GM12878 (cell line): ENCODE results near the gene EP400. TPM values are rescaled to one million over a fixed set of nuclear protein-coding genes. Genes with fewer than 3 reads are reported as not detected.

Experiments
- ATAC-seq: fragments of 200-7000 bp; cut with Tn5 transposase; 3 replicates; pipeline ENCODE4 v1.9.1; 2020; ENCODE audit warnings: mild to moderate bottlenecking, moderate library complexity
- BruUV-seq: library from RNA; stranded (reverse); fragments of 400-500 nt; replicated peaks from 2 replicates; lab custom pipeline; 2021; lab: Mats Ljungman, UMichigan
- CTCF ChIA-PET: fragments of 300-600 bp; sonication (Branson Sonifier 250); formaldehyde crosslinking; extraction: SDS; loops from one replicate; lab custom pipeline; 2021; ENCODE audit warnings: inconsistent platforms; lab: Yijun Ruan, JAX
- POLR2A ChIA-PET: fragments of 350-600 bp; formaldehyde crosslinking; extraction: SDS; loops from one replicate; lab custom pipeline; 2021; ENCODE audit warnings: inconsistent platforms; lab: Charles Lee
- RAD21 ChIA-PET: fragments of 300-600 bp; sonication (Branson Sonifier 250); formaldehyde crosslinking; loops from one replicate; lab custom pipeline; 2023; ENCODE audit warnings: antibody characterized with exemption; ENCODE audit not compliant: unreplicated experiment; lab: Charles Lee
- SMC1A ChIA-PET: fragments of 300-600 bp; sonication (Branson Sonifier 250); formaldehyde crosslinking; loops from one replicate; lab custom pipeline; 2023; ENCODE audit not compliant: unreplicated experiment, uncharacterized antibody; lab: Charles Lee
- DNase-seq: peaks from one replicate; pipeline ENCODE4 v3.0.0-alpha.2; 2011; ENCODE audit warnings: low read depth, low spot score
- FAIRE-seq: peaks from 3 replicates; lab custom pipeline; 2011; peaks lifted over from hg19 to GRCh38; lab: Jason Lieb, UNC
- H2AFZ ChIP-seq: 2 replicates; pipeline ENCODE4 v1.6.0; 2011; ENCODE audit warnings: low read depth, low read length, control low read depth; ENCODE audit not compliant: control insufficient read depth
- H3K27ac ChIP-seq: 2 replicates; pipeline ENCODE4 v1.5.1; 2011; ENCODE audit warnings: control low read depth; ENCODE audit not compliant: control insufficient read depth, insufficient read depth
- H3K27me3 ChIP-seq, 2 experiments: replicated peaks in 1 of 2; 2 replicates each; pipeline versions ENCODE4 v1.6.0 to v1.6.1; 2011; ENCODE audit warnings: low read length in 1 of 2; ENCODE audit not compliant: control insufficient read depth in 2 of 2, insufficient read depth in 2 of 2
- H3K36me3 ChIP-seq, 2 experiments: 2 replicates each; pipeline ENCODE4 v1.5.1; 2011; ENCODE audit warnings: low read length in 1 of 2; ENCODE audit not compliant: control insufficient read depth in 2 of 2, insufficient read depth in 2 of 2
- H3K4me1 ChIP-seq: 2 replicates; pipeline ENCODE4 v1.6.1; 2011; ENCODE audit warnings: mild to moderate bottlenecking, low read length, moderate library complexity, mixed read lengths; ENCODE audit not compliant: control insufficient read depth, insufficient read depth
- H3K4me2 ChIP-seq: 2 replicates; pipeline ENCODE4 v1.6.0; 2011; ENCODE audit warnings: control low read depth; ENCODE audit not compliant: control insufficient read depth, insufficient read depth
- H3K4me3 ChIP-seq: fragments of 200-600 bp; sonication (generic); 2 replicates; pipeline ENCODE4 v1.5.1; 2016
- H3K79me2 ChIP-seq: 2 replicates; pipeline ENCODE4 v1.6.0; 2011; ENCODE audit warnings: low read length; ENCODE audit not compliant: control insufficient read depth, insufficient read depth
- H3K9ac ChIP-seq: 2 replicates; pipeline ENCODE4 v1.8.0; 2011; ENCODE audit warnings: low read length, control low read depth, mixed read lengths; ENCODE audit not compliant: control insufficient read depth, insufficient read depth
- H3K9me3 ChIP-seq: replicated peaks from 3 replicates; pipeline ENCODE4 v1.5.1; 2011; ENCODE audit warnings: mild to moderate bottlenecking, low read length; ENCODE audit not compliant: control insufficient read depth, insufficient read depth
- H4K20me1 ChIP-seq: 2 replicates; pipeline ENCODE4 v1.6.0; 2011; ENCODE audit not compliant: control insufficient read depth, insufficient read depth
- BHLHE40 ChIP-seq, 2 experiments: fragments of 450-650 bp in 1 of 2; IDR thresholded peaks; 2 replicates each; pipeline ENCODE4 v1.6.1; 2011 to 2017; ENCODE audit warnings: low read depth in 2 of 2, borderline replicate concordance in 1 of 2, improper control_type of control experiment in 1 of 2, low read length in 1 of 2, mild to moderate bottlenecking in 1 of 2
- CBX5 ChIP-seq: sonication (generic); IDR thresholded peaks from 2 replicates; pipeline ENCODE4 v1.6.1; 2016; ENCODE audit warnings: low read depth, moderate library complexity, mild to moderate bottlenecking, inconsistent platforms
- CEBPZ ChIP-seq: fragments of 150-350 bp; IDR thresholded peaks from 2 replicates; pipeline ENCODE4 v1.6.1; 2016; ENCODE audit warnings: low read depth, low read length
- CHD4 ChIP-seq: fragments of 200-600 bp; sonication (generic); IDR thresholded peaks from 2 replicates; pipeline ENCODE4 v1.6.1; 2016; ENCODE audit warnings: mild to moderate bottlenecking
- EED ChIP-seq: sonication (generic); IDR thresholded peaks from 2 replicates; pipeline ENCODE4 v1.6.1; 2016; ENCODE audit warnings: antibody characterized with exemption, low read depth
- KDM1A ChIP-seq: fragments of 200-600 bp; sonication (generic); IDR thresholded peaks from 2 replicates; pipeline ENCODE4 v1.6.1; 2016; ENCODE audit warnings: borderline replicate concordance
- NFXL1 ChIP-seq: fragments of 450-650 bp; IDR thresholded peaks from 2 replicates; pipeline ENCODE4 v1.6.1; 2017; ENCODE audit warnings: antibody characterized with exemption, mild to moderate bottlenecking, borderline replicate concordance
- RAD21 ChIP-seq: IDR thresholded peaks from 2 replicates; pipeline ENCODE4 v1.6.1; 2011; ENCODE audit warnings: mild to moderate bottlenecking, low read depth, low read length, moderate library complexity; ENCODE audit not compliant: insufficient read depth
- SKIL ChIP-seq: fragments of 450-650 bp; IDR thresholded peaks from 2 replicates; pipeline ENCODE4 v1.6.1; 2017; ENCODE audit warnings: mild to moderate bottlenecking, low read depth, inconsistent platforms; ENCODE audit not compliant: poor library complexity, severe bottlenecking
- SP1 ChIP-seq: IDR thresholded peaks from one replicate; pipeline ENCODE4 v1.6.1; 2011; ENCODE audit warnings: low read depth, low read length
- TCF12 ChIP-seq: IDR thresholded peaks from 2 replicates; pipeline ENCODE4 v1.6.1; 2011; ENCODE audit warnings: low read depth, mild to moderate bottlenecking, low read length
- YBX1 ChIP-seq: fragments of 450-650 bp; IDR thresholded peaks from 2 replicates; pipeline ENCODE4 v1.6.1; 2016; ENCODE audit warnings: antibody characterized with exemption
- WGBS: methylation state at CpG from one replicate; pipeline ENCODE4 v1.1.6; 2016; ENCODE audit warnings: low lambda C conversion rate; ENCODE audit not compliant: insufficient replicate concordance, insufficient coverage; ENCODE audit errors: missing lambda C conversion rate; 5-methylcytosine and 5-hydroxymethylcytosine counted together
- in situ Hi-C: fragments of 300-500 bp; cut with MboI; formaldehyde crosslinking; loops from 9 replicates; pipeline ENCODE4 v1.14.3; 2018; ENCODE audit warnings: mixed read lengths
- intact Hi-C: fragments of 100-400 bp; cut with micrococcal nuclease; formaldehyde crosslinking; loops from one replicate; pipeline ENCODE4 v1.14.2; 2022; ENCODE audit not compliant: unreplicated experiment
- polyA plus RNA-seq, 11 experiments: library from polyadenylated mRNA; depleted of rRNA in 4 of 11; unstranded in 6 of 11; stranded (reverse) in 5 of 11; fragments of >200 nt; fragmentation: Nextera tagmentation in 4 of 11; fragmentation: Illumina TruSeq in 1 of 11; extraction: Ambion mirVana in 4 of 11; extraction: Trizol in 1 of 11; gene quantifications; 1 replicate in 1 of 11; 2 replicates in 10 of 11; pipeline versions ENCODE4 v1.2.1 to v1.2.3, GENCODE V29; 2011 to 2016; ENCODE audit warnings: inconsistent platforms in 2 of 11, missing spikeins in 2 of 11, low read depth in 1 of 11
- total RNA-seq, 4 experiments: library from RNA; depleted of rRNA in 3 of 4; stranded (reverse); fragments of >200 nt in 3 of 4; fragmentation: Illumina TruSeq in 1 of 4; extraction: Trizol in 1 of 4; gene quantifications; 2 replicates each; pipeline versions ENCODE4 v1.2.1 to v1.2.3, GENCODE V29; 2013 to 2021
- TF ChIP-seq, protein P1 (sequence below): IDR thresholded peaks from 2 replicates; pipeline ENCODE4 v1.6.1; 2012; ENCODE audit warnings: low read length, inconsistent platforms
- TF ChIP-seq, protein P2 (sequence below): fragments of 450-650 bp; IDR thresholded peaks from 2 replicates; pipeline ENCODE4 v1.6.1; 2016; ENCODE audit warnings: mild to moderate bottlenecking, moderate library complexity, borderline replicate concordance

EP400 gene
- total and polyA plus RNA-seq, 10 of the 15 experiments (the other 5 are each of a cell fraction or from before 2014, with no cell fraction given): 3.8 to 44.2 (median 8.4) TPM

GRCh38 chr12:132125736-132126135, 176.0 kb downstream of the EP400 start:
- Histone ChIP-seq H3K4me3 (no peak overlapping the region), H3K9me3 (peaks cover 1% of the 10 kb centered on the region; the same call in 2 of the 3 replicates), H4K20me1 (no peaks in the 10 kb centered on the region), H3K4me1 (no peaks in the 10 kb centered on the region), H3K9ac (no peak overlapping the region), H3K27ac (no peak overlapping the region), H2AFZ (no peak overlapping the region), H3K4me2 (no peak overlapping the region), H3K79me2 (no peaks in the 10 kb centered on the region), H3K27me3 (no peaks in the 10 kb centered on the region), H3K36me3 (peaks cover 4 to 6% of the 10 kb centered on the region in 2 experiments; a peak in 3 of 4 replicates)
- SMC1A ChIA-PET: no interaction called here
- RAD21 ChIA-PET: no interaction called here
- intact Hi-C loops (no loop called here), in situ Hi-C loops (no loop called here)
- FAIRE-seq (no peak), ATAC-seq (no peak), DNase-seq (no peak)
- WGBS: 98% methylated on average over 11 of the region's 12 CpGs
- POLR2A ChIA-PET: no interaction called here
- no TSS peak for BruUV-seq
- CTCF ChIA-PET: no interaction called here
- TF ChIP-seq CEBPZ (no peak), SKIL (no peak), EED (no peak), YBX1 (no peak), RAD21 (no peak), BHLHE40 (IDR thresholded peaks at IDR 0.05; ENCODE audit: borderline replicate concordance in 1 of 2, low read depth in 2 of 2, low read length in 1 of 2) (no peak), CHD4 (no peak), SP1 (no peak), CBX5 (no peak), KDM1A (no peak), NFXL1 (no peak), TCF12 (no peak)
- TF ChIP-seq, protein P1, sequence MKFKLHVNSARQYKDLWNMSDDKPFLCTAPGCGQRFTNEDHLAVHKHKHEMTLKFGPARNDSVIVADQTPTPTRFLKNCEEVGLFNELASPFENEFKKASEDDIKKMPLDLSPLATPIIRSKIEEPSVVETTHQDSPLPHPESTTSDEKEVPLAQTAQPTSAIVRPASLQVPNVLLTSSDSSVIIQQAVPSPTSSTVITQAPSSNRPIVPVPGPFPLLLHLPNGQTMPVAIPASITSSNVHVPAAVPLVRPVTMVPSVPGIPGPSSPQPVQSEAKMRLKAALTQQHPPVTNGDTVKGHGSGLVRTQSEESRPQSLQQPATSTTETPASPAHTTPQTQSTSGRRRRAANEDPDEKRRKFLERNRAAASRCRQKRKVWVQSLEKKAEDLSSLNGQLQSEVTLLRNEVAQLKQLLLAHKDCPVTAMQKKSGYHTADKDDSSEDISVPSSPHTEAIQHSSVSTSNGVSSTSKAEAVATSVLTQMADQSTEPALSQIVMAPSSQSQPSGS: no peak
- TF ChIP-seq, protein P2, sequence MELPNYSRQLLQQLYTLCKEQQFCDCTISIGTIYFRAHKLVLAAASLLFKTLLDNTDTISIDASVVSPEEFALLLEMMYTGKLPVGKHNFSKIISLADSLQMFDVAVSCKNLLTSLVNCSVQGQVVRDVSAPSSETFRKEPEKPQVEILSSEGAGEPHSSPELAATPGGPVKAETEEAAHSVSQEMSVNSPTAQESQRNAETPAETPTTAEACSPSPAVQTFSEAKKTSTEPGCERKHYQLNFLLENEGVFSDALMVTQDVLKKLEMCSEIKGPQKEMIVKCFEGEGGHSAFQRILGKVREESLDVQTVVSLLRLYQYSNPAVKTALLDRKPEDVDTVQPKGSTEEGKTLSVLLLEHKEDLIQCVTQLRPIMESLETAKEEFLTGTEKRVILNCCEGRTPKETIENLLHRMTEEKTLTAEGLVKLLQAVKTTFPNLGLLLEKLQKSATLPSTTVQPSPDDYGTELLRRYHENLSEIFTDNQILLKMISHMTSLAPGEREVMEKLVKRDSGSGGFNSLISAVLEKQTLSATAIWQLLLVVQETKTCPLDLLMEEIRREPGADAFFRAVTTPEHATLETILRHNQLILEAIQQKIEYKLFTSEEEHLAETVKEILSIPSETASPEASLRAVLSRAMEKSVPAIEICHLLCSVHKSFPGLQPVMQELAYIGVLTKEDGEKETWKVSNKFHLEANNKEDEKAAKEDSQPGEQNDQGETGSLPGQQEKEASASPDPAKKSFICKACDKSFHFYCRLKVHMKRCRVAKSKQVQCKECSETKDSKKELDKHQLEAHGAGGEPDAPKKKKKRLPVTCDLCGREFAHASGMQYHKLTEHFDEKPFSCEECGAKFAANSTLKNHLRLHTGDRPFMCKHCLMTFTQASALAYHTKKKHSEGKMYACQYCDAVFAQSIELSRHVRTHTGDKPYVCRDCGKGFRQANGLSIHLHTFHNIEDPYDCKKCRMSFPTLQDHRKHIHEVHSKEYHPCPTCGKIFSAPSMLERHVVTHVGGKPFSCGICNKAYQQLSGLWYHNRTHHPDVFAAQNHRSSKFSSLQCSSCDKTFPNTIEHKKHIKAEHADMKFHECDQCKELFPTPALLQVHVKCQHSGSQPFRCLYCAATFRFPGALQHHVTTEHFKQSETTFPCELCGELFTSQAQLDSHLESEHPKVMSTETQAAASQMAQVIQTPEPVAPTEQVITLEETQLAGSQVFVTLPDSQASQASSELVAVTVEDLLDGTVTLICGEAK: no peak
